KMS-11 (cell line): Measurements from ENCODE around the gene TBC1D30.

Experiments used
- H2AFZ ChIP-seq: fragments of 200-600 bp; sonication (generic); 2 replicates; pipeline ENCODE4 v1.6.1; 2016; ENCODE audit warnings: antibody characterized with exemption, mixed run types, low read depth
- H3K27ac ChIP-seq: fragments of 200-600 bp; sonication (generic); 2 replicates; pipeline ENCODE4 v1.6.1; 2016; ENCODE audit warnings: mild to moderate bottlenecking, mixed run types
- H3K27me3 ChIP-seq: fragments of 200-600 bp; sonication (generic); 2 replicates; pipeline ENCODE4 v1.6.1; 2017; ENCODE audit warnings: mild to moderate bottlenecking, low read depth, mixed run types, moderate library complexity; ENCODE audit not compliant: insufficient read depth
- H3K36me3 ChIP-seq: fragments of 200-600 bp; sonication (generic); 2 replicates; pipeline ENCODE4 v1.6.1; 2017; ENCODE audit warnings: mild to moderate bottlenecking, mixed run types; ENCODE audit not compliant: insufficient read depth
- H3K4me1 ChIP-seq: fragments of 200-600 bp; sonication (generic); 2 replicates; pipeline ENCODE4 v1.6.1; 2016; ENCODE audit warnings: mild to moderate bottlenecking, low read depth, mixed run types; ENCODE audit not compliant: poor library complexity, severe bottlenecking
- H3K4me2 ChIP-seq: fragments of 200-600 bp; sonication (generic); 2 replicates; pipeline ENCODE4 v1.7.0; 2016; ENCODE audit warnings: mild to moderate bottlenecking, mixed run types
- H3K4me3 ChIP-seq: fragments of 200-600 bp; sonication (generic); IDR thresholded peaks from 2 replicates; pipeline ENCODE4 v1.6.1; 2017; ENCODE audit warnings: low read depth, low read length, mixed read lengths; ENCODE audit not compliant: insufficient read depth
- H3K79me2 ChIP-seq: fragments of 200-600 bp; sonication (generic); 2 replicates; pipeline ENCODE4 v1.6.1; 2016; ENCODE audit warnings: low read depth, mixed run types; ENCODE audit not compliant: insufficient read depth
- H3K9ac ChIP-seq: fragments of 200-600 bp; sonication (generic); 2 replicates; pipeline ENCODE4 v1.6.1; 2016; ENCODE audit warnings: mild to moderate bottlenecking, mixed run types
- H4K20me1 ChIP-seq: fragments of 200-600 bp; sonication (generic); 2 replicates; pipeline ENCODE4 v1.6.1; 2016; ENCODE audit warnings: mild to moderate bottlenecking, mixed run types; ENCODE audit not compliant: insufficient read depth
- TF ChIP-seq, protein P1 (sequence below): fragments of 200-600 bp; sonication (generic); conservative IDR thresholded peaks from 2 replicates; pipeline ENCODE4 v1.6.1; 2017; ENCODE audit warnings: low read depth, mild to moderate bottlenecking, antibody characterized with exemption, low read length, moderate library complexity, mixed read lengths

TBC1D30 gene

DNA sequence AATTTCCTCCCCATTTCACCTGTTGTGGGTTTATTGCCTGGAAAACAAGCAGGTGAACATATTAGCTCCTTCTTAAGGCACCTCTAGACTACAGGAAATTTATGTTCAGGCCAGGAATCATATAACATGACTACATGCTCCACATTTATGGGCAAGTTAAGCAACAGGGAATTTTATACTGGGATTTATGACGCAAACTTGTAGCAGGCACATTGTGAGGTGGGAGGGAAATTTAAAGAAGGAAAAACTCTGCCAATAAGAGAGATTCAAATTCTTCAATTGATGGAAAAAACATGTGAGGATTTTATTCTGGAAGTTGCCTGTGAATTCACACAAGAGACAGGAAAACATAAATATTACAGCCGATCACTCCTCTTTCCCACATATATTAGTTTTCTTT lies 93.9 kb downstream of the TBC1D30 start:
- H3K27me3 ChIP-seq = no peaks in the 10 kb centered on the region
- no peaks in the 10 kb centered on the region for H4K20me1 ChIP-seq
- no peaks in the 10 kb centered on the region for H3K4me1 ChIP-seq
- no peaks in the 10 kb centered on the region for H3K79me2 ChIP-seq
- no peak overlapping the region for H3K4me3 ChIP-seq
- H3K4me2 ChIP-seq = no peak overlapping the region
- no peak overlapping the region for H3K9ac ChIP-seq
- H3K36me3 ChIP-seq = no peaks in the 10 kb centered on the region
- H2AFZ ChIP-seq = no peak overlapping the region
- no peak overlapping the region for H3K27ac ChIP-seq
- TF ChIP-seq, protein P1, sequence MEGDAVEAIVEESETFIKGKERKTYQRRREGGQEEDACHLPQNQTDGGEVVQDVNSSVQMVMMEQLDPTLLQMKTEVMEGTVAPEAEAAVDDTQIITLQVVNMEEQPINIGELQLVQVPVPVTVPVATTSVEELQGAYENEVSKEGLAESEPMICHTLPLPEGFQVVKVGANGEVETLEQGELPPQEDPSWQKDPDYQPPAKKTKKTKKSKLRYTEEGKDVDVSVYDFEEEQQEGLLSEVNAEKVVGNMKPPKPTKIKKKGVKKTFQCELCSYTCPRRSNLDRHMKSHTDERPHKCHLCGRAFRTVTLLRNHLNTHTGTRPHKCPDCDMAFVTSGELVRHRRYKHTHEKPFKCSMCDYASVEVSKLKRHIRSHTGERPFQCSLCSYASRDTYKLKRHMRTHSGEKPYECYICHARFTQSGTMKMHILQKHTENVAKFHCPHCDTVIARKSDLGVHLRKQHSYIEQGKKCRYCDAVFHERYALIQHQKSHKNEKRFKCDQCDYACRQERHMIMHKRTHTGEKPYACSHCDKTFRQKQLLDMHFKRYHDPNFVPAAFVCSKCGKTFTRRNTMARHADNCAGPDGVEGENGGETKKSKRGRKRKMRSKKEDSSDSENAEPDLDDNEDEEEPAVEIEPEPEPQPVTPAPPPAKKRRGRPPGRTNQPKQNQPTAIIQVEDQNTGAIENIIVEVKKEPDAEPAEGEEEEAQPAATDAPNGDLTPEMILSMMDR = no peak

DNA sequence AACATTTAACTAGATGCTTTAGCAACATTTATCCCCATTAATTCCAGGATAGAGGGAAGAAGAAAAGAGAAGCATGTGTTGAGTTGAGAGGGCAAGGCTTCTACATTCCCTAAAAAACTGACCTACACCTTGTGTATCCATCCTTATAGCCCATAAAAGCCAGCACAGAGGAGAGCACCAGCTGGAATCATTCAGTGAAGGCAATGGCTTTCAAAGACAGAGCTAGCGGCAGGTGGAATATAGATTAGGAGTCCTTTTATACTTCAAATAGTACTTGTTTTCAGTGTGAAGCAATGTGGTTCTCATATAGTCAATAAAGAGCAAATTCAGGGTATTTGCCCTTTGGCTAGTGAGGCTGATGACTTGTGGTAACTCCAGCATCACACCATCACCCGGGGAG lies 94.4 kb downstream of the TBC1D30 start:
- Histone ChIP-seq H3K36me3 (no peaks in the 10 kb centered on the region), H4K20me1 (no peaks in the 10 kb centered on the region), H3K9ac (no peak overlapping the region), H3K4me3 (no peak overlapping the region), H3K27ac (no peak overlapping the region), H3K4me1 (no peaks in the 10 kb centered on the region), H3K27me3 (no peaks in the 10 kb centered on the region), H3K79me2 (no peaks in the 10 kb centered on the region), H2AFZ (no peak overlapping the region), H3K4me2 (no peak overlapping the region)
- TF ChIP-seq, protein P1 = no peak

DNA sequence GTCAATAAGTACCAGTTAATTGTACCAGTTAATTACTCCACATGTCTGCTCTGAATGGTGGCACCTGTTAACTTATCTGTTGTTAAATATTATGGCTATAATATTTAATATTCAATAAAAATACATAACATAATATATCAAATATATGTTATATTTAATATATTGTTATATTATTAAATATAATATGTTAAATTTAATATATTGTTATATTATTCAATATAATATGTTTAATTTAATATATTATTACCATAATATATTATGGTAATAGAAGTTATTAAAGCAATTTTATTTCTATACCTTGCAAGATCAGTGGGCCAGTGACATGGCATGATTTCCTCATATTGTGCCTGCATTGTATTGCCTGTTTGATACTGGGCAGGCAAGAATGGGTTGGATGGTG lies 98.4 kb downstream of the TBC1D30 start:
- TF ChIP-seq, protein P1 = no peak

DNA sequence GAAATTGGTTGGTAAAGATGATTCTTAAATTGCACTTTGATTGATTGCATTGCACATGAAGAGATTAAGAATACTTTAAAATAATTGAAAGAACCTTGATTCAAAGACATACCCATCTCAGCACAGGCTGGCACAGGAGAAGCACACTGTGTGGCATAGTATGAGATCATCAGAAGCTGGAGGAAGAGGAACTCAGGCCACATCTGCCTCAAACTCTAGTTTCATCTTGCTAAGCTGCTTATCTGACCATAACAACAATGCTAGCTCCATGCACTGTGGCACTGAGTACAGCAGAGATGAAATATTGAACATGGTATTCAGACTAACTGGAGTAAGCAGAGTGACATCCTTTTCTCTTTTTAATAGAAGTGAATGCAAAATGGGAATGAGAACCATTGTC lies 99.1 kb downstream of the TBC1D30 start:
- H3K36me3 ChIP-seq = no peaks in the 10 kb centered on the region
- TF ChIP-seq, protein P1 = no peak
- H3K4me3 ChIP-seq = no peak overlapping the region
- no peak overlapping the region for H3K9ac ChIP-seq
- no peak overlapping the region for H2AFZ ChIP-seq
- H3K4me2 ChIP-seq = no peak overlapping the region
- H3K4me1 ChIP-seq = no peaks in the 10 kb centered on the region
- H3K27me3 ChIP-seq = no peaks in the 10 kb centered on the region
- no peak overlapping the region for H3K27ac ChIP-seq
- H4K20me1 ChIP-seq = no peaks in the 10 kb centered on the region
- H3K79me2 ChIP-seq = no peaks in the 10 kb centered on the region

More for the DNA sequence above, 98.4 kb downstream of the TBC1D30 start:
- Histone ChIP-seq H3K4me3 (no peak overlapping the region), H3K4me2 (no peak overlapping the region), H3K36me3 (no peaks in the 10 kb centered on the region), H3K79me2 (no peaks in the 10 kb centered on the region), H3K4me1 (no peaks in the 10 kb centered on the region), H2AFZ (no peak overlapping the region), H3K27ac (no peak overlapping the region), H3K27me3 (no peaks in the 10 kb centered on the region), H3K9ac (no peak overlapping the region), H4K20me1 (no peaks in the 10 kb centered on the region)
